ENCODE results near the gene SAMD7. TPM values are rescaled to one million over a fixed set of nuclear protein-coding genes. Genes with fewer than 3 reads are reported as not detected.

Gene SAMD7
- total RNA-seq, 1 donor from 2014 or later = not detected

DNA sequence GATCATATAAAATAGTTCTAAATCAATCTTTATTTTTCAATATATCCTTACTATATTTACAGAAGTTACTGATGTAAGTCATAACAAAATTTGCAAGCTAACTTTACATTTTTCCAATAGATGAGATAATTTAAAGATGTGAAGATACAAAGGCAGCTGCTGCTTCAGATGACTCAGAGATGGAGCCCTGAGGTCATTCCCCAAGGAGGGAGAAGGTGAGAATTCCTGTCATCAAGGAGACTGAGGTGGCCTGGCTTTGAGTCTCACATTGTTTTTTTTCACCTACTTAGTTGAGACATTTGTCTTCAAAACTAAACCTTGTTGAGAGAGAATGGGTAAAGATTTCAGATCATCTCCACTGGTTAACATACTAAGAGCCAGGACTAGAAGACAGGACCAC, 3.9 kb upstream of the SAMD7 start:
- no peaks in the 10 kb centered on the region for H3K9me3 Mint-ChIP-seq (ENCODE audit: unreplicated experiment)
- H3K4me1 Mint-ChIP-seq (ENCODE audit: low read depth, unreplicated experiment) = no peaks in the 10 kb centered on the region
- TF ChIP-seq, protein P1, sequence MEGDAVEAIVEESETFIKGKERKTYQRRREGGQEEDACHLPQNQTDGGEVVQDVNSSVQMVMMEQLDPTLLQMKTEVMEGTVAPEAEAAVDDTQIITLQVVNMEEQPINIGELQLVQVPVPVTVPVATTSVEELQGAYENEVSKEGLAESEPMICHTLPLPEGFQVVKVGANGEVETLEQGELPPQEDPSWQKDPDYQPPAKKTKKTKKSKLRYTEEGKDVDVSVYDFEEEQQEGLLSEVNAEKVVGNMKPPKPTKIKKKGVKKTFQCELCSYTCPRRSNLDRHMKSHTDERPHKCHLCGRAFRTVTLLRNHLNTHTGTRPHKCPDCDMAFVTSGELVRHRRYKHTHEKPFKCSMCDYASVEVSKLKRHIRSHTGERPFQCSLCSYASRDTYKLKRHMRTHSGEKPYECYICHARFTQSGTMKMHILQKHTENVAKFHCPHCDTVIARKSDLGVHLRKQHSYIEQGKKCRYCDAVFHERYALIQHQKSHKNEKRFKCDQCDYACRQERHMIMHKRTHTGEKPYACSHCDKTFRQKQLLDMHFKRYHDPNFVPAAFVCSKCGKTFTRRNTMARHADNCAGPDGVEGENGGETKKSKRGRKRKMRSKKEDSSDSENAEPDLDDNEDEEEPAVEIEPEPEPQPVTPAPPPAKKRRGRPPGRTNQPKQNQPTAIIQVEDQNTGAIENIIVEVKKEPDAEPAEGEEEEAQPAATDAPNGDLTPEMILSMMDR (IDR thresholded peaks at IDR 0.05; ENCODE audit: partially characterized antibody, unreplicated experiment) = no peak
- no peaks in the 10 kb centered on the region for H3K27me3 Mint-ChIP-seq (ENCODE audit: unreplicated experiment)
- H3K4me3 Mint-ChIP-seq (ENCODE audit: unreplicated experiment) = no peak overlapping the region
- no peak for DNase-seq
- H3K27ac Mint-ChIP-seq (ENCODE audit: unreplicated experiment) = no peak overlapping the region
- H3K36me3 Mint-ChIP-seq (ENCODE audit: unreplicated experiment) = peaks cover 6% of the 10 kb centered on the region

DNA sequence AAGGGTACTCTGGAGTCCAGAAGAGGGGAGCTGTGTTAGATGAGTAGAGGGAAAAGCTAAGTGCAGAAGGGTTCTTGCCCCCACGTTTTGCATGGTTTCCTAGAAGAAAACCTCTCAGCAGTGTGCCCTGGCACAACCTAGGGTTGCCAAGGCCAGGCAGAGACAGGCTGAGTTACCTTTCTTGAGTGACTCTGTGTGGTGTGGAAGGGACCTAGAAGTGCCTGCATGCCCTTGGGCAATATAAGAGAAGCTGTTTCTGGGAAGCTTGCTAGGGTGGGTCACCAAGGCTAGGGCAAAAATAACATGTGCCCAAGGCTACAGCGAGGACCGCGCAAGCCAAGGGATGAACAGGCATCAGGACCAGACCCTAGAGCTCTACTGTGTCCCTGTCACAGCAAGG, 3.4 kb upstream of the SAMD7 start:
- peaks cover 6% of the 10 kb centered on the region for H3K36me3 Mint-ChIP-seq (ENCODE audit: unreplicated experiment)
- H3K4me1 Mint-ChIP-seq (ENCODE audit: low read depth, unreplicated experiment) = no peaks in the 10 kb centered on the region
- no peaks in the 10 kb centered on the region for H3K27me3 Mint-ChIP-seq (ENCODE audit: unreplicated experiment)
- no peaks in the 10 kb centered on the region for H3K9me3 Mint-ChIP-seq (ENCODE audit: unreplicated experiment)
- TF ChIP-seq, protein P1 (IDR thresholded peaks at IDR 0.05; ENCODE audit: partially characterized antibody, unreplicated experiment) = no peak
- no peak overlapping the region for H3K27ac Mint-ChIP-seq (ENCODE audit: unreplicated experiment)
- DNase-seq = no peak
- H3K4me3 Mint-ChIP-seq (ENCODE audit: unreplicated experiment) = no peak overlapping the region

DNA sequence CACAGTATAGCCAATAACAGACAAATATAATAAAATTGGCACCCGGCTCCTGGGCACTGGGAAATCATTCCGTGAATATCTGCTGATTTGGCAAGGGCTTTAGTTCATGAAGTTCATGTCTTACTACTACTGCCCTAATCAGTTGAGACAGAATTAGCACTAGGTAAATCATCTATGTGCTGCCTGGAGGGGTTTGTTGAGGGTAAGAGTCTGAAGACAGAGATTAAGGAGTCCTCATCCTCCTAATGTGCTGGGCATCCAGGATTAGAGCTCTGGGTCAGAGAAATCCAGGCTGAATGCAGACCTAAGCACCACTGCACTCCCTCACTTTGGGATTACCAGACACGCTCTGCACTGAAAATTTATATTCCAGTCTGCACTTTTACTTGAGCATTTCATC, 2.0 kb downstream of the SAMD7 start:
- no peak for DNase-seq
- no peak overlapping the region for H3K4me3 Mint-ChIP-seq (ENCODE audit: unreplicated experiment)
- TF ChIP-seq, protein P1 (IDR thresholded peaks at IDR 0.05; ENCODE audit: partially characterized antibody, unreplicated experiment) = no peak
- H3K4me1 Mint-ChIP-seq (ENCODE audit: low read depth, unreplicated experiment) = no peaks in the 10 kb centered on the region
- H3K9me3 Mint-ChIP-seq (ENCODE audit: unreplicated experiment) = no peaks in the 10 kb centered on the region
- H3K27ac Mint-ChIP-seq (ENCODE audit: unreplicated experiment) = no peak overlapping the region
- H3K27me3 Mint-ChIP-seq (ENCODE audit: unreplicated experiment) = no peaks in the 10 kb centered on the region
- no peaks in the 10 kb centered on the region for H3K36me3 Mint-ChIP-seq (ENCODE audit: unreplicated experiment)

DNA sequence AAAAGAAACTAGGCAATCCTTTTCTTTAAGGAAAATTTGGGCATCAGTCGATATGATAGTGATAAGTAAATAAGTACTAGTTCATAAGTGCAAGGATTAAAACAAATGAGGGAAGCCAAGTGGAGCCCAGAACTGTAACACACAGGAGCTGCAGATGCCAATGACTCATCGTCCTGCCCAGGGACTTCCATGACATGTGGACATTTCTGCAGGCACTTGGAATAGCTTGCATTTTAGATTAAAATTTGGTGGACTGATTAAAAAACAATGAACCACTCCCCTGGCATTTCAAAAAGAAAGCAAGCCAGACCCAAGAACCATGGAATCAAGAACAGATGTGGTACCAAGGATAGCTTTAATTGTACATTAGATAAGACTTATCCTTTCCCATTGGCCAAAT, 2.9 kb downstream of the SAMD7 start:
- Mint-ChIP-seq H3K36me3 (ENCODE audit: unreplicated experiment) (no peaks in the 10 kb centered on the region), H3K4me1 (ENCODE audit: low read depth, unreplicated experiment) (no peaks in the 10 kb centered on the region), H3K4me3 (ENCODE audit: unreplicated experiment) (no peak overlapping the region)

DNA sequence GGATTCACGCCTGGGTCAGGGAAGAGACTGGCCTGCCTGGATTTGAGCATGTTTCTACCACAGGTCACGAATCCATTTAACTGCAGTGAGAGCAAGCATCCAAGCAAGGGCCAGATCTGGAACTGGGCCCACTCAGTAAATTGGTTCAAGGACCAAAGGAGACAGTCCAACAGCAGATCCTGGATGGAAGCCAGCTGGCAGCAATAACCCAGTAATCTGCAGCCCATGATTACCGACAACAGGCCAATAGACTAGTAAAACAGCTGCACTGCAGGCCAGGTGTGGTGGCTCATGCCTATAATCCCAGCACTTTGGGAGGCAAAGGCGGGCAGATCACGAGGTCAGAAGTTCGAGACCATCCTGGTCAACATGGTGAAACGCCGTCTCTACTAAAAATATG, 11.8 kb downstream of the SAMD7 start:
- no peak overlapping the region for H3K27ac Mint-ChIP-seq (ENCODE audit: unreplicated experiment)
- H3K27me3 Mint-ChIP-seq (ENCODE audit: unreplicated experiment) = no peaks in the 10 kb centered on the region
- no peaks in the 10 kb centered on the region for H3K36me3 Mint-ChIP-seq (ENCODE audit: unreplicated experiment)
- no peak overlapping the region for H3K4me3 Mint-ChIP-seq (ENCODE audit: unreplicated experiment)
- no peaks in the 10 kb centered on the region for H3K9me3 Mint-ChIP-seq (ENCODE audit: unreplicated experiment)
- TF ChIP-seq, protein P1 (IDR thresholded peaks at IDR 0.05; ENCODE audit: partially characterized antibody, unreplicated experiment) = no peak
- no peak for DNase-seq
- H3K4me1 Mint-ChIP-seq (ENCODE audit: low read depth, unreplicated experiment) = no peaks in the 10 kb centered on the region

More for the DNA sequence above, 2.9 kb downstream of the SAMD7 start:
- no peak for DNase-seq
- Mint-ChIP-seq H3K9me3 (ENCODE audit: unreplicated experiment) (no peaks in the 10 kb centered on the region), H3K27me3 (ENCODE audit: unreplicated experiment) (no peaks in the 10 kb centered on the region), H3K27ac (ENCODE audit: unreplicated experiment) (no peak overlapping the region)
- TF ChIP-seq, protein P1 (IDR thresholded peaks at IDR 0.05; ENCODE audit: partially characterized antibody, unreplicated experiment) = no peak
